Measurements from ENCODE around the gene AVL9.

- no peak for TF ChIP-seq RAD21 (IDR thresholded peaks at IDR 0.05; ENCODE audit: low read length)
- no peak for TF ChIP-seq POLR2A (IDR thresholded peaks at IDR 0.05; ENCODE audit: low read depth, low read length)
- TF ChIP-seq CTCF (conservative IDR thresholded peaks at IDR 0.05; ENCODE audit: low read depth, low read length) = no peak
- TF ChIP-seq NFE2L2 (IDR thresholded peaks at IDR 0.05; ENCODE audit: low read depth, low read length) = no peak
- TF ChIP-seq RFX5 (IDR thresholded peaks at IDR 0.05; ENCODE audit: low read depth, low read length) = no peak
- TF ChIP-seq SMC3 (IDR thresholded peaks at IDR 0.05; ENCODE audit: low read depth, low read length) = no peak
- TF ChIP-seq, protein P1, sequence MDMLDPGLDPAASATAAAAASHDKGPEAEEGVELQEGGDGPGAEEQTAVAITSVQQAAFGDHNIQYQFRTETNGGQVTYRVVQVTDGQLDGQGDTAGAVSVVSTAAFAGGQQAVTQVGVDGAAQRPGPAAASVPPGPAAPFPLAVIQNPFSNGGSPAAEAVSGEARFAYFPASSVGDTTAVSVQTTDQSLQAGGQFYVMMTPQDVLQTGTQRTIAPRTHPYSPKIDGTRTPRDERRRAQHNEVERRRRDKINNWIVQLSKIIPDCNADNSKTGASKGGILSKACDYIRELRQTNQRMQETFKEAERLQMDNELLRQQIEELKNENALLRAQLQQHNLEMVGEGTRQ (IDR thresholded peaks at IDR 0.05; ENCODE audit: low read depth, low read length) = no peak
Measured at GRCh38 chr7:32533276-32534029, 38.2 kb downstream of the AVL9 start.

All from IMR-90 (cell line).